ENCODE data around the gene SAMD14. TPM values are rescaled to one million over a fixed set of nuclear protein-coding genes. Genes with fewer than 3 reads are reported as not detected.

The SAMD14 gene
- total RNA-seq, 1 donor from 2014 or later: 2.4 TPM

- Mint-ChIP-seq H3K27me3 (ENCODE audit: low read depth) (no peaks in the 10 kb centered on the region), H3K36me3 (ENCODE audit: low read depth) (no peaks in the 10 kb centered on the region), H3K4me3 (ENCODE audit: low read depth) (no peak overlapping the region), H3K9me3 (no peaks in the 10 kb centered on the region), H3K27ac (no peak overlapping the region), H3K4me1 (ENCODE audit: low read depth) (no peaks in the 10 kb centered on the region)
- intact Hi-C loops (cut with micrococcal nuclease): no loop called here
- DNase-seq (ENCODE audit: low spot score): no peak
Observed at GRCh38 chr17:50081757-50082156, 48.2 kb downstream of the SAMD14 start.

- no peak overlapping the region for H3K27ac Mint-ChIP-seq
- H3K4me3 Mint-ChIP-seq (ENCODE audit: low read depth): no peak overlapping the region
- H3K27me3 Mint-ChIP-seq (ENCODE audit: low read depth): no peaks in the 10 kb centered on the region
- intact Hi-C loops (cut with micrococcal nuclease): no loop called here
- DNase-seq (ENCODE audit: low spot score): no peak
- no peaks in the 10 kb centered on the region for H3K9me3 Mint-ChIP-seq
- no peaks in the 10 kb centered on the region for H3K4me1 Mint-ChIP-seq (ENCODE audit: low read depth)
- no peaks in the 10 kb centered on the region for H3K36me3 Mint-ChIP-seq (ENCODE audit: low read depth)
Observed at GRCh38 chr17:50080827-50081226, 49.1 kb downstream of the SAMD14 start.

GRCh38 chr17:50080096-50080480 lies 49.9 kb downstream of the SAMD14 start:
- Mint-ChIP-seq H3K4me3 (ENCODE audit: low read depth) (no peak overlapping the region), H3K36me3 (ENCODE audit: low read depth) (no peaks in the 10 kb centered on the region), H3K9me3 (no peaks in the 10 kb centered on the region), H3K27me3 (ENCODE audit: low read depth) (no peaks in the 10 kb centered on the region), H3K27ac (no peak overlapping the region), H3K4me1 (ENCODE audit: low read depth) (no peaks in the 10 kb centered on the region)
- intact Hi-C loops (cut with micrococcal nuclease): no loop called here
- DNase-seq (ENCODE audit: low spot score): no peak

DNA sequence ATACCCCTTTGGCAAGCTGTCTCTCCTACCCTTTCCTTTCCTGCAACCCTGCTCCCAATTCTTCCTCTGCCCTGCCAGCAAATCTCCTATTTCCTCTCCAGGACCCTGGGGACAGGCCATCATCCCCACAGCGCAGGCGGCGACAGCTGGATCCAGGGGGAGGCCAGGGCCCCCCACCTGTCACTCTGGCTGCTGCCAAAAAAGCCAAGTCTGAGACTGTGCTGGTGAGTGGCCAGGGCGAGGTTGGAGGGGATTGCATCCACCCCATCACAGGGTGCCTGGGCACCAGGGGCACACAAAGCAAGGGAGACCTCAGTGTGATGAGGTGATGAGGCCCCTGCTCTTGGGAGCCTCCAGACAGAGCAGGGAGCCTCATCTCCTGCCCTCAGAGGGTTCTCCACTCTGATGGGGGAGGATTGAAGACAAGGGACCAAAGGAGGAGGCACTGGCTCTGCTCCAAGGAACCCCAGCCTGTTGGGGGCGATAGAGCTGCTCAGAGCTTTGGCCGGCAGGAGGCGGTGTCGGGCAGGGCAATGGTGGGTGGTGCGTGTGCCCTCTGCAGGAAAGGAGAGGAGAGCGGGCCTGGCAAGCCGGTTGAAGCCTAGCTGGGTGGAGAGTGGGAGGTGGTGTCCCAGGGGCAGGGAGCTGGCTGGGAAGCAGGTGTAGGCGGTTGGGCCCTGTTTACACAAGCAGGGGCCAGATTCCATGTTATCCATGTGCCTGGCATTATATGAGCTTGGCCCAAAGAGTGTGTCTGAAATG lies 50.4 kb downstream of the SAMD14 start:
- no peaks in the 10 kb centered on the region for H3K36me3 Mint-ChIP-seq (ENCODE audit: low read depth)
- no peak for DNase-seq (ENCODE audit: low spot score)
- H3K27ac Mint-ChIP-seq: no peak overlapping the region

GRCh38 chr17:50078430-50078829 lies 51.5 kb downstream of the SAMD14 start:
- Mint-ChIP-seq H3K36me3 (ENCODE audit: low read depth) (no peaks in the 10 kb centered on the region), H3K27ac (no peak overlapping the region)

More for the DNA sequence above, 50.4 kb downstream of the SAMD14 start:
- Mint-ChIP-seq H3K4me3 (ENCODE audit: low read depth) (no peak overlapping the region), H3K9me3 (no peaks in the 10 kb centered on the region), H3K27me3 (ENCODE audit: low read depth) (no peaks in the 10 kb centered on the region), H3K4me1 (ENCODE audit: low read depth) (no peaks in the 10 kb centered on the region)
- intact Hi-C loops (cut with micrococcal nuclease): no loop called here

GRCh38 chr17:50076591-50077235 lies 53.2 kb downstream of the SAMD14 start:
- Mint-ChIP-seq H3K27ac (no peak overlapping the region), H3K9me3 (no peaks in the 10 kb centered on the region)

More at GRCh38 chr17:50078430-50078829, 51.5 kb downstream of the SAMD14 start:
- Mint-ChIP-seq H3K4me3 (ENCODE audit: low read depth) (no peak overlapping the region), H3K9me3 (no peaks in the 10 kb centered on the region), H3K27me3 (ENCODE audit: low read depth) (no peaks in the 10 kb centered on the region), H3K4me1 (ENCODE audit: low read depth) (no peaks in the 10 kb centered on the region)
- intact Hi-C loops (cut with micrococcal nuclease): no loop called here
- DNase-seq (ENCODE audit: low spot score): no peak

DNA sequence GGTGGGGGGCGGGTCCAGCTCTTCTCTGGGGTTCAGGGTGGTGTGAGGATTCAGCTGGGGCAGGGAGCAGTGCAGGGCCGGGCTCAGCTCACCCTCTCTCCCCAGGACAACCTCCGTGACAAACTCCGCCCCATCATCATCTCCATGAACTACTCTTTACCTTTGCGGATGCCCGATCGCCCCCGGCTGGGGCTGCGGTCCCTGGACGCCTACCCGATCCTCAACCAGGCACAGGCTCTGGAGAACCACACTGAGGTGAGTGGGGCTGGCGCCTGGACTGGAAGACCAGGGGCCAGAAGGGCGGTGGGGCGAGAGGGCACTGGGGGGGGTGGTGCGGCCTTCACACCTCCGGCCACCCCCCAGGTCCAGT lies 53.8 kb downstream of the SAMD14 start:
- DNase-seq (ENCODE audit: low spot score): no peak
- H3K27me3 Mint-ChIP-seq (ENCODE audit: low read depth): no peaks in the 10 kb centered on the region

More at GRCh38 chr17:50076591-50077235, 53.2 kb downstream of the SAMD14 start:
- H3K36me3 Mint-ChIP-seq (ENCODE audit: low read depth): no peaks in the 10 kb centered on the region
- no peaks in the 10 kb centered on the region for H3K27me3 Mint-ChIP-seq (ENCODE audit: low read depth)
- intact Hi-C loops (cut with micrococcal nuclease): no loop called here
- no peak for DNase-seq (ENCODE audit: low spot score)
- H3K4me3 Mint-ChIP-seq (ENCODE audit: low read depth): no peak overlapping the region
- H3K4me1 Mint-ChIP-seq (ENCODE audit: low read depth): no peaks in the 10 kb centered on the region

GRCh38 chr17:50075446-50076032 lies 54.4 kb downstream of the SAMD14 start:
- no peak overlapping the region for H3K4me3 Mint-ChIP-seq (ENCODE audit: low read depth)
- H3K27ac Mint-ChIP-seq: no peak overlapping the region
- H3K4me1 Mint-ChIP-seq (ENCODE audit: low read depth): no peaks in the 10 kb centered on the region
- no peak for DNase-seq (ENCODE audit: low spot score)
- no peaks in the 10 kb centered on the region for H3K9me3 Mint-ChIP-seq
- H3K27me3 Mint-ChIP-seq (ENCODE audit: low read depth): no peaks in the 10 kb centered on the region
- intact Hi-C loops (cut with micrococcal nuclease): no loop called here
- no peaks in the 10 kb centered on the region for H3K36me3 Mint-ChIP-seq (ENCODE audit: low read depth)

More for the DNA sequence above, 53.8 kb downstream of the SAMD14 start:
- Mint-ChIP-seq H3K27ac (no peak overlapping the region), H3K4me3 (ENCODE audit: low read depth) (no peak overlapping the region), H3K9me3 (no peaks in the 10 kb centered on the region), H3K4me1 (ENCODE audit: low read depth) (no peaks in the 10 kb centered on the region), H3K36me3 (ENCODE audit: low read depth) (no peaks in the 10 kb centered on the region)
- intact Hi-C loops (cut with micrococcal nuclease): no loop called here

DNA sequence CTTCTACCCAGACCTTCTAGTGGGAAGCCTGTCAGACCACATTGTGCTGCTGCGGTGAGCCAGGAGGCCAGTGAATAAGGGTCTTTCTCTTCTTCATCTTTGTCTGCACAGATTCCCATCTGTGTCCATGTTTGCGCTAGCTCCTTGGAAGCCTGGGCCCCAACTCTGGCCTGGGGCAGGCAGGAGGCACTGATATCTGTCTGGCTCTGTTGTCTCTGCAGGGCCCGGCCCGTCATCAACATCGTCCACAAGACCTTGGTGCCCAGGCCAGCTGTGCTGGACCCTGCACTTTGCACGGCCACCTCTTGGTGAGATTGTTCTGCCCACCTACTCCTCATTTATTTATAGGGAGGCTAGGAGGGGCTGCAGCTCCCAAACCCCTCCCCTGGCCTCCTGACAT lies 55.7 kb downstream of the SAMD14 start:
- intact Hi-C loops (cut with micrococcal nuclease): no loop called here
- DNase-seq (ENCODE audit: low spot score): no peak
- Mint-ChIP-seq H3K9me3 (no peaks in the 10 kb centered on the region), H3K27me3 (ENCODE audit: low read depth) (no peaks in the 10 kb centered on the region), H3K4me1 (ENCODE audit: low read depth) (no peaks in the 10 kb centered on the region), H3K36me3 (ENCODE audit: low read depth) (no peaks in the 10 kb centered on the region), H3K27ac (no peak overlapping the region), H3K4me3 (ENCODE audit: low read depth) (no peak overlapping the region)

- intact Hi-C loops (cut with micrococcal nuclease): no loop called here
- DNase-seq (ENCODE audit: low spot score): no peak
- Mint-ChIP-seq H3K9me3 (no peaks in the 10 kb centered on the region), H3K27ac (no peak overlapping the region), H3K4me3 (ENCODE audit: low read depth) (no peak overlapping the region), H3K4me1 (ENCODE audit: low read depth) (no peaks in the 10 kb centered on the region), H3K36me3 (ENCODE audit: low read depth) (no peaks in the 10 kb centered on the region), H3K27me3 (ENCODE audit: low read depth) (no peaks in the 10 kb centered on the region)
Observed at GRCh38 chr17:50072925-50073324, 57.0 kb downstream of the SAMD14 start.

GRCh38 chr17:50072130-50072529 lies 57.8 kb downstream of the SAMD14 start:
- intact Hi-C loops (cut with micrococcal nuclease): no loop called here
- Mint-ChIP-seq H3K27ac (no peak overlapping the region), H3K9me3 (no peaks in the 10 kb centered on the region), H3K4me3 (ENCODE audit: low read depth) (no peak overlapping the region), H3K36me3 (ENCODE audit: low read depth) (no peaks in the 10 kb centered on the region), H3K4me1 (ENCODE audit: low read depth) (no peaks in the 10 kb centered on the region), H3K27me3 (ENCODE audit: low read depth) (no peaks in the 10 kb centered on the region)
- DNase-seq (ENCODE audit: low spot score): no peak

DNA sequence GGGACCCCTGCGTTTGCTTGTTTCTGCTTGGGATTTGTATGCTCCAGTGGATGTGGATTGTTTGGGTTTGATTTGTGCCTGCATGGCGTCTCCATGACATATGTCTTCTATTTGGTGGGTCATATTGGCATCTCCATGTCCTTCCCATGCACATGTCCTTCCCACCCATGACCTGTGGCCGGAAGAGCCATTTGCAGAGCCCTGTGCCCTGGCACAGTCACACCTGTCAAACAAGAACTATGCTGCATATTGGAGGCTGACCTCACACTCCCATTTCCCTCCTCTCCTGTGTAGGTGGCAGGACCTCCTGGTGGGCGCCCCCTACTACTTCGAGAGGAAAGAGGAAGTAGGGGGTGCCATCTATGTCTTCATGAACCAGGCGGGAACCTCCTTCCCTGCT lies 58.3 kb downstream of the SAMD14 start:
- intact Hi-C loops (cut with micrococcal nuclease): no loop called here
- Mint-ChIP-seq H3K4me3 (ENCODE audit: low read depth) (no peak overlapping the region), H3K4me1 (ENCODE audit: low read depth) (no peaks in the 10 kb centered on the region), H3K27me3 (ENCODE audit: low read depth) (no peaks in the 10 kb centered on the region), H3K27ac (no peak overlapping the region), H3K36me3 (ENCODE audit: low read depth) (no peaks in the 10 kb centered on the region), H3K9me3 (no peaks in the 10 kb centered on the region)
- DNase-seq (ENCODE audit: low spot score): no peak
